Natural killer cell treated with Interleukin-12 subunit alpha and Interleukin-12 subunit beta and Interleukin-15 and Interleukin-18, amount 100 ng/mL, for 72 hours (primary cell): ENCODE measurements around the gene KRT27. TPM values are rescaled to one million over a fixed set of nuclear protein-coding genes. Genes with fewer than 3 reads are reported as not detected.

Source experiments
- ATAC-seq, 2 donors: fragments of 150-1000 bp; cut with Tn5 transposase in 1 of 2; sonication (Bioruptor Pico), chemical (Tn5 transposase) in 1 of 2; 2 replicates each; pipeline ENCODE4 v1.10.0; 2021
- DNase-seq: peaks from one replicate; pipeline ENCODE4 v3.0.0; 2022; ENCODE audit warnings: low spot score
- H3K27ac Mint-ChIP-seq, 2 donors: 1 replicate in 1 of 2; 2 replicates in 1 of 2; pipeline ENCODE4 v1.8.0; 2022; ENCODE audit warnings: mixed read lengths in 2 of 2, mild to moderate bottlenecking in 1 of 2, moderate library complexity in 1 of 2
- H3K27me3 Mint-ChIP-seq, 2 donors: 1 replicate in 1 of 2; 2 replicates in 1 of 2; pipeline ENCODE4 v1.8.0; 2022; ENCODE audit warnings: mixed read lengths in 2 of 2
- H3K36me3 Mint-ChIP-seq: one replicate; pipeline ENCODE4 v1.8.0; 2022; ENCODE audit warnings: mixed read lengths
- H3K4me1 Mint-ChIP-seq, 2 donors: 1 replicate in 1 of 2; 2 replicates in 1 of 2; pipeline ENCODE4 v1.8.0; 2022; ENCODE audit warnings: low read depth in 2 of 2, mixed read lengths in 2 of 2, mild to moderate bottlenecking in 1 of 2
- H3K4me3 Mint-ChIP-seq: one replicate; pipeline ENCODE4 v1.8.0; 2022; ENCODE audit warnings: mixed read lengths
- H3K9me3 Mint-ChIP-seq: 2 replicates; pipeline ENCODE4 v1.8.0; 2022; ENCODE audit warnings: mixed read lengths
- total RNA-seq, 2 donors: library from RNA; stranded (reverse); gene quantifications; one replicate each; pipeline ENCODE4 v1.2.3, GENCODE V29; 2022

The KRT27 gene
- total RNA-seq, 2 donors from 2014 or later: not detected

- no peaks in the 10 kb centered on the region for H3K4me1 Mint-ChIP-seq
- DNase-seq (no peak), ATAC-seq (no peak)
- H3K36me3 Mint-ChIP-seq: no peaks in the 10 kb centered on the region
- H3K27ac Mint-ChIP-seq: no peak overlapping the region
- no peaks in the 10 kb centered on the region for H3K9me3 Mint-ChIP-seq
- H3K4me3 Mint-ChIP-seq: no peak overlapping the region
- H3K27me3 Mint-ChIP-seq: peaks cover 23 to 38% of the 10 kb centered on the region in 2 donors
Observed at GRCh38 chr17:40796846-40797245, 14.5 kb upstream of the KRT27 start.

- Mint-ChIP-seq H3K27ac (no peak overlapping the region), H3K4me3 (no peak overlapping the region), H3K36me3 (no peaks in the 10 kb centered on the region), H3K9me3 (no peaks in the 10 kb centered on the region), H3K27me3 (peaks cover 27 to 46% of the 10 kb centered on the region in 2 donors), H3K4me1 (no peaks in the 10 kb centered on the region)
- ATAC-seq: no peak
- DNase-seq: no peak
Observed at GRCh38 chr17:40795019-40795667, 12.8 kb upstream of the KRT27 start.

- H3K4me1 Mint-ChIP-seq: no peaks in the 10 kb centered on the region
- DNase-seq (no peak), ATAC-seq (no peak)
- H3K27me3 Mint-ChIP-seq: peaks cover 28 to 49% of the 10 kb centered on the region in 2 donors
- no peaks in the 10 kb centered on the region for H3K36me3 Mint-ChIP-seq
- no peak overlapping the region for H3K27ac Mint-ChIP-seq
- no peak overlapping the region for H3K4me3 Mint-ChIP-seq
- no peaks in the 10 kb centered on the region for H3K9me3 Mint-ChIP-seq
Observed at GRCh38 chr17:40794466-40794865, 12.1 kb upstream of the KRT27 start.

- no peak overlapping the region for H3K27ac Mint-ChIP-seq
- H3K9me3 Mint-ChIP-seq: no peaks in the 10 kb centered on the region
- H3K4me1 Mint-ChIP-seq: no peaks in the 10 kb centered on the region
- no peak for DNase-seq
- ATAC-seq: no peak
- peaks cover 29 to 49% of the 10 kb centered on the region in 2 donors for H3K27me3 Mint-ChIP-seq
- no peaks in the 10 kb centered on the region for H3K36me3 Mint-ChIP-seq
- H3K4me3 Mint-ChIP-seq: no peak overlapping the region
Observed at GRCh38 chr17:40793832-40794231, 11.5 kb upstream of the KRT27 start.

- H3K9me3 Mint-ChIP-seq: no peaks in the 10 kb centered on the region
- DNase-seq: no peak
- no peaks in the 10 kb centered on the region for H3K4me1 Mint-ChIP-seq
- H3K4me3 Mint-ChIP-seq: no peak overlapping the region
- ATAC-seq: no peak
- H3K27me3 Mint-ChIP-seq: peaks cover 37 to 59% of the 10 kb centered on the region in 2 donors
- no peaks in the 10 kb centered on the region for H3K36me3 Mint-ChIP-seq
- H3K27ac Mint-ChIP-seq: no peak overlapping the region
Observed at GRCh38 chr17:40791787-40792436, 9.6 kb upstream of the KRT27 start.

- H3K9me3 Mint-ChIP-seq: no peaks in the 10 kb centered on the region
- no peak overlapping the region for H3K4me3 Mint-ChIP-seq
- no peaks in the 10 kb centered on the region for H3K36me3 Mint-ChIP-seq
- DNase-seq: no peak
- H3K4me1 Mint-ChIP-seq: no peaks in the 10 kb centered on the region
- H3K27ac Mint-ChIP-seq: no peak overlapping the region
- no peak for ATAC-seq
- peaks cover 31 to 53% of the 10 kb centered on the region in 2 donors for H3K27me3 Mint-ChIP-seq
Observed at GRCh38 chr17:40791111-40791510, 8.8 kb upstream of the KRT27 start.

GRCh38 chr17:40779181-40779909, 3.0 kb downstream of the KRT27 start:
- Mint-ChIP-seq H3K9me3 (no peaks in the 10 kb centered on the region), H3K27ac (no peak overlapping the region), H3K27me3 (peaks cover 41 to 66% of the 10 kb centered on the region in 2 donors), H3K4me3 (no peak overlapping the region), H3K36me3 (no peaks in the 10 kb centered on the region), H3K4me1 (no peaks in the 10 kb centered on the region)
- ATAC-seq: no peak
- no peak for DNase-seq

GRCh38 chr17:40778461-40778860, 3.9 kb downstream of the KRT27 start:
- no peaks in the 10 kb centered on the region for H3K36me3 Mint-ChIP-seq
- H3K9me3 Mint-ChIP-seq: no peaks in the 10 kb centered on the region
- ATAC-seq (no peak), DNase-seq (no peak)
- H3K27me3 Mint-ChIP-seq: peaks cover 41 to 65% of the 10 kb centered on the region in 2 donors
- no peak overlapping the region for H3K4me3 Mint-ChIP-seq
- no peaks in the 10 kb centered on the region for H3K4me1 Mint-ChIP-seq
- H3K27ac Mint-ChIP-seq: no peak overlapping the region

GRCh38 chr17:40777971-40778370, 4.4 kb downstream of the KRT27 start:
- H3K27ac Mint-ChIP-seq: no peak overlapping the region
- peaks cover 37 to 62% of the 10 kb centered on the region in 2 donors for H3K27me3 Mint-ChIP-seq
- no peaks in the 10 kb centered on the region for H3K36me3 Mint-ChIP-seq
- H3K4me1 Mint-ChIP-seq: no peaks in the 10 kb centered on the region
- ATAC-seq (no peak), DNase-seq (no peak)
- H3K9me3 Mint-ChIP-seq: no peaks in the 10 kb centered on the region
- H3K4me3 Mint-ChIP-seq: no peak overlapping the region

GRCh38 chr17:40777459-40777858, 4.9 kb downstream of the KRT27 start:
- no peaks in the 10 kb centered on the region for H3K36me3 Mint-ChIP-seq
- H3K9me3 Mint-ChIP-seq: no peaks in the 10 kb centered on the region
- no peak overlapping the region for H3K4me3 Mint-ChIP-seq
- H3K27me3 Mint-ChIP-seq: peaks cover 42 to 62% of the 10 kb centered on the region in 2 donors
- DNase-seq (no peak), ATAC-seq (no peak)
- no peak overlapping the region for H3K27ac Mint-ChIP-seq
- H3K4me1 Mint-ChIP-seq: no peaks in the 10 kb centered on the region

- H3K4me3 Mint-ChIP-seq: no peak overlapping the region
- no peak for ATAC-seq
Observed at GRCh38 chr17:40775945-40776344, 6.4 kb downstream of the KRT27 start.

GRCh38 chr17:40772101-40772500, 10.2 kb downstream of the KRT27 start, which contains the start of gene KRT26:
TSS of gene KRT26 (minus strand) at chr17:40772201. CDS start at chr17:40772113, 88 bp downstream.
- no peak for ATAC-seq
- Mint-ChIP-seq H3K4me3 (no peak within 1 kb of the TSS), H3K27ac (no peak within 1 kb of the TSS), H3K36me3 (no peaks in the 10 kb centered on the region), H3K27me3 (peaks cover 37 to 48% of the 10 kb centered on the region in 2 donors), H3K9me3 (no peaks in the 10 kb centered on the region), H3K4me1 (no peaks in the 10 kb centered on the region)
- no peak for DNase-seq

More at GRCh38 chr17:40775945-40776344, 6.4 kb downstream of the KRT27 start:
- Mint-ChIP-seq H3K36me3 (no peaks in the 10 kb centered on the region), H3K9me3 (no peaks in the 10 kb centered on the region), H3K27ac (no peak overlapping the region), H3K4me1 (no peaks in the 10 kb centered on the region), H3K27me3 (peaks cover 45 to 75% of the 10 kb centered on the region in 2 donors)
- no peak for DNase-seq

- H3K36me3 Mint-ChIP-seq: peaks cover 18% of the 10 kb centered on the region
Observed at GRCh38 chr17:40765657-40766056, 16.7 kb downstream of the KRT27 start.

GRCh38 chr17:40763752-40764151, 18.6 kb downstream of the KRT27 start:
- H3K27me3 Mint-ChIP-seq: peaks cover 23 to 36% of the 10 kb centered on the region in 2 donors
- H3K9me3 Mint-ChIP-seq: peaks cover 25% of the 10 kb centered on the region
- no peak overlapping the region for H3K4me3 Mint-ChIP-seq
- ATAC-seq (no peak), DNase-seq (no peak)
- H3K36me3 Mint-ChIP-seq: peaks cover 34% of the 10 kb centered on the region
- no peaks in the 10 kb centered on the region for H3K4me1 Mint-ChIP-seq
- H3K27ac Mint-ChIP-seq: no peak overlapping the region

More at GRCh38 chr17:40765657-40766056, 16.7 kb downstream of the KRT27 start:
- no peaks in the 10 kb centered on the region for H3K4me1 Mint-ChIP-seq
- H3K27ac Mint-ChIP-seq: no peak overlapping the region
- H3K9me3 Mint-ChIP-seq: peaks cover 14% of the 10 kb centered on the region
- no peak for ATAC-seq
- H3K4me3 Mint-ChIP-seq: no peak overlapping the region
- H3K27me3 Mint-ChIP-seq: peaks cover 24 to 25% of the 10 kb centered on the region in 2 donors
- DNase-seq: no peak
